ENCODE measurements around the gene ZC2HC1B.
"Not testable (repeated sequence)": the region's sequence is repeated elsewhere in the genome, so short reads cannot be mapped to it uniquely, and the experiment has no call there.

Gene ZC2HC1B, protein sequence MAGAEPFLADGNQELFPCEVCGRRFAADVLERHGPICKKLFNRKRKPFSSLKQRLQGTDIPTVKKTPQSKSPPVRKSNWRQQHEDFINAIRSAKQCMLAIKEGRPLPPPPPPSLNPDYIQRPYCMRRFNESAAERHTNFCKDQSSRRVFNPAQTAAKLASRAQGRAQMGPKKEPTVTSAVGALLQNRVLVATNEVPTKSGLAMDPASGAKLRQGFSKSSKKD

DNA sequence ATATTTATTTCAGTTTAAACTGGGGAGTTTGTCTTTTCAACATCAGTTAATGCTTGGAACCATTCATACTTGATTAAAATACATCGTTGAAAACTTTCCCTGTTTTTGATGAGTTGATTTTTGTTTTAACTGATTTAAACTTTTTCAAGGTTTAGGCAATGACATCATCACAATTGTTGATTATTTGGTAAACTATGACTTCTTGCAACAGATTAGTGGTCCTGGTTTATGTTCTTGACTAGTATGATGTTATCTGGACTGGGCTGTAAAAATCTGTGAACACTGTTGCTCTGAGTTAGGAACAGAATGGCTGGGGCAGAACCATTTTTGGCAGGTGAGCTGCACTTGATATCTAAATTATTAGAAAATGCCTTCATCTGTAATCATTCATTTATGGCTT, at the start of gene ZC2HC1B:
Gene ZC2HC1B (plus strand): TSS at position 241 of the 400 bp plus-strand sequence. CDS start 66 bp downstream, at position 307.
- DNase-seq, result no peak

DNA sequence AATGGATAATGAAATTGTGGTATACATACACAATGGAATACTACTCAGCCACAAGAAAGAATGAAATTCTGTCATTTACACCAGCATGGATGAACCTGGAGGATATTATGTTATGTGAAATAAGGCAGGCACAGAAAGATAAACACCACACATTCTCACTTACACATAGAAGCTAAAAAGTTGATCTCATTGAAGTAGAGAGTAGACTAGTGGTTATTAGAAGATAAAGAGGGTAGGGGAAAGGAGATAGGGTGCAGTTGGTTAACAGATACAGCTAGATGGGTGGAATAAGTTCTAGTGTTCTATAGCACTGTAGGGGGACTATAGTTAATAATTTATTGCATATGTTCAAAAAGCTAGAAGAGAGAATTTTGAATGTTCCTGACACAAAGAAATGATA, 46.7 kb upstream of the ZC2HC1B start:
- no peak for DNase-seq

- DNase-seq, result no peak
These were observed 42.9 kb upstream of the ZC2HC1B start for GRCh38 chr6:143821359-143821758.

GRCh38 chr6:143822584-143823024, 41.7 kb upstream of the ZC2HC1B start:
- DNase-seq, result peak; percentile 22

DNA sequence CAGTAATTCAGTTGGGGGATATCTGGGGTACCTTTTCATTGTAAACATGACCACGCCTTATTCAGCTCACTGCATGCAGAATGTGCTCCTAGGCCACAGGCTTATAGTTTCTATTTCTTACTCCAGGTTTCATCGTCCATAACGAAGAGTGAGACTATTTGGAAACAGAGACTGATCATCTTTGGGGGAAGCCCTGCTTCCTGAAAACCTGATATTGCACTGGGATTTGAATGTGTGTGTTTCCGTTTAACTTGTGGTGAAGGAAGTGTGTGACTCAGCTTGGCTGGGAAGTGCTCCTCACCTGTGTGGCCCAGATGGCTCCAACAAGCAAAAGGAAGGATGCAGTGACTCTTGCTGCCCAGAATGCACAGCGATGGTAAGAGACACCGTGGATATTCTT, 40.7 kb upstream of the ZC2HC1B start:
- no peak for DNase-seq

DNA sequence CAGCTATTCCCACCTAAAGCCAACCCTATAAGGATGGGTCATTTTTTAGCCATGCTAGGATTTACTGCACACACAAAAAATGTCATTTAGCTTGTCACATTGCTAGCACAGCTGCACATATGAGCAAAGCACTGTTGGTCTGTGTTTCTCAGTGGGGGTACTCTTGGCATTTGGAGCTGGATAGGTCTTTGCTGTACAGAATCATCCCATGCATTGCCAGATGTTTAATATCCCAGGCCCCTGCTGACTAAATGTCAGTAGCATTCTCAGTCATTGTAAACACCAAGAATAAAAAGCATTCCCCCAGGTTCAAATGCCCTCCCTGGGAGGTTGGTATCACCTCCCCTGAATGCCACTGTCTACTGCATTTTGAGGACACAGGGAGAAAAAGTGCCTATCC, 35.7 kb upstream of the ZC2HC1B start:
- DNase-seq, result no peak

GRCh38 chr6:143836150-143836549, 28.1 kb upstream of the ZC2HC1B start:
- no peak for DNase-seq

DNA sequence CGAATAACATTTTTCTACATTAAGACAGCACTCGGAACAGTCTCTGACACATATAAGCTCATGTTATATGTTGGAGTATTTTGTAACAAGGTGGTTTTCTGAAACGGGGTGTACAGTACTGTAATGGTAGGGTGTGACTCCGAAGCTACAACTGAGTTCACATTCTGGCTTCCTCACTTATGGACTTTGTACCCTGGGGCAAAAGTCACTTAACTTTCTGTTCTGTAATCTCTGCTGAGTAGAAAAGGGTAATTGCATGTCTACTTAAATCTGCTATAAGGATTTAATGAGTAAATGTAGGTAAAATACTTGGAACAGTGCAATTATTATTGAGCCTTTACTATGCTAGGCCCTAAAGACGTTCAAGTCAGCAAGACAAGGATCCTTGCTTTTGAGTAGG, 25.9 kb upstream of the ZC2HC1B start:
- no peak for DNase-seq

DNA sequence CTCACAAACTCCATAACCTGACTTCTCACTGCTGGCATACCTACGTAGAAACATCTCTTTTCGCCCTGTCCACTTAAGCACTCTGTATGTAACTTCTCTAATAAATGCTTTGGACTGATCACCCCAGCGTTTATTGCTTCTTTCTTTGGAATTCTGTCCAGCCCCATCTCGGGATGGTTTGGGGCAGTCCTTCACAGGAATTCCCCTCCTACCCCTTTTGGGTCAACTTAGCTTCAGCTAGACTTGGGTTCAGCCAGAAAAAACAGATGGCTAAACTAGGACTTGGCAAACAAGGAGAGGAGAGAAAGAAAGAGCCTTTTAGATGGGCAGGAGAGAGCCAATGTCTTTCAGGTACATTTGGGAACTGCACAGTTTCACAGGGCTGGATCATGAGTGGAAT, 25.1 kb upstream of the ZC2HC1B start:
- DNase-seq, result no peak

DNA sequence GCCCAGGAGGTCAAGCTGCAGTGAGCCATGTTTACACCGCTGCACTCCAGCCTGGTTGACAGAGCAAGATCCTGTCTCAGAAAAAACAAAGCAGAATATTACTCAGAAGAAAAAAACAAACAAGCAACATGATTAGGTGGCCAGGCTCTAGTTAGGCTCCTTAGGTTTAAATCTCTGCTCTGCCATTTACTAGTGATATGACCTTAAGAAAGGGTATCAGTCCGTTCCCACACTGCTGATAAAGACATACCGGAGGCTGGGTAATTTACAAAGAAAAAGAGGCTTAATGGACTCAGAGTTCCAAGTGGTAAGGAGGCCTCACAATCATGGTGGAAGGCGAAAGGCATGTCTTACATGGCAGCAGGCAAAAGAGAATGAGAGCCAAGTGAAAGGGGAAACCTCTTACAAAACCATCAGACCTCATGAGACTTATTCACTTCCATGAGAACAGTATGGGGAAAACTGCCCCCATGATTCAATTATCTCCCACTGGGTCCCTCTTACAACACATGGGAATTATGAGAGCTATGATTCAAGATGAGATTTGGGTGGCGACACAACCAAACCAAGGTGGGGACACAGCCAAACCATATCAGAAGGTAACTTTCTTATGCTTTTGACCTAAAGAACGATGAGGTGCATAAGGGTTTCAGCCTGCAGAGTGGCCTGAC, 23.5 kb upstream of the ZC2HC1B start:
- DNase-seq, result no peak

GRCh38 chr6:143842461-143842901, 21.8 kb upstream of the ZC2HC1B start:
- no peak for DNase-seq

DNA sequence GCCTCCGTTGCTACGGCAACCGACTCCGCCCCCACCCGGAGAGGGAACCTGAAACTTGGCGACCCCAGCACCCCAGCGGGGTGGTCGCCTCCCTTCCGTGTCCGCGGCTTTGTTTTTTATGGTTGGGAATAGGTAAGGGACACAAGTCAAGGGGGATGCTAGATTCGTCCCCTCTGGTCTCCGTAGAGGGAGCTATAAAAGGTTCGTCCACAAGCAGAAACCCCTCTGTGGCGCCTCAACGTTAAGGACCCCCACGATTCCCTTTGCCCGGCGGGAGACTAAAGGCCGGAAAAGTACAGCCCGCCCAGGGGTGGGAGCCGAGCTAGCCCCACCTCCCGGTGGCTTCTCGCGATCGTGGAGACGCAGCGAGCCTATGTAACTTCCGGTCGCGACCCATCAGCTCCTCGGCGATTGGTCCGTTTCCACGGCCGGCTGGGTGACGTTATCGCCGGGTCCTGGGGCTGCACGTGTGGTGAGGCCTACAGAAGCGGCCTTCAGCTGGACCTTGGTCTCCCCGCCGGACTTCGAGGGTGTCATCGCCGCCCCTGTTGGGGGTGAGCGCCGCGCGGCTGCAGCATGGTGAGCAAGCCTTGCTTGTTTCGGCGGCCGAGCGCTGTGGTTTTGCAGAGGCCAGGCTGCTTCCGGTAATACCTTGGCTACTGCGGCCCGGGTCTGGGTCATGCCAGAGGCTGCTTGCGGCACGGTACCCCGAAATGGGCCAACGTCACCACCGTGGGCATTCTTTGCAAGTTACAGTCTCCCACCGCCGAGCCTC, 21.2 kb upstream of the ZC2HC1B start, which contains the start of gene LTV1:
Gene LTV1 (plus strand): TSS at position 437 of the 775 bp plus-strand sequence. CDS start 140 bp downstream, at position 577.
- peak; percentile 99 for DNase-seq

DNA sequence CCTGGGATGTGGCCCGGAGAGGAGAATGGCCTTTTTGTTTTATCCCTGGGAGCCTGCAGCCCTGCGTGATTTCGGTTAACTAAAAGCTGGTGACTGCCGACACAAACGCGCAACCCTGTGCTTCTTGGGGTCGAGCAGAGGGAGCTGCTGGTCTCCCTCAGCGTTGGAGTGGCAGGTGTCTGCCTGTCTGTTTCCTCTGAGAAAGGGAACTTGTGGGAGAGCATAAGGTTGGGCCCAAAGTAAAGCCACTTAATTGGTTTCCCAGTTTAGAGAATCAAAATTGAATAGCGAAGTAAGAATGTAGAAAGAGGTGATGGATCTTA, 20.6 kb upstream of the ZC2HC1B start:
- no peak for DNase-seq

GRCh38 chr6:143844006-143844405, 20.3 kb upstream of the ZC2HC1B start:
- peak; percentile 44 for DNase-seq

DNA sequence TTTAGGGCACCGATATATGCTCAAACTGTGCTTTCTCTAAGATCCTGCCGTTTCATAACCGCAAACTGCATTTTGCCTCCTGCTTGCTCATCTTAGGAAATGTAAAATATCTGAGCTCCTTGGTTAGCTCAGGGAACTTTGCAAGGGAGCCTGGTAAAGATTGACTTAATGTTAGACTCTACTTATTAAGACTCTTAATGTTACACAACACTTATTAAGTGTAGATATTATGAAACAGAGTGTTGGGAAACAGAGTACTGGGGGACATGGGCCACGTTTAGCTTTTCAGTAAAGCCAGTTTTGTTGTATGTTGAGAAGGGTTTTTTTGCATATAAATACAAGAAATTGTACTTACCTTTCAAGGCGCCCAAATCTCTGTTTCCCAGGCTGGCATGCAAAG, 19.2 kb upstream of the ZC2HC1B start:
- no peak for DNase-seq

- not testable (repeated sequence) for DNase-seq
These were observed 12.6 kb upstream of the ZC2HC1B start for GRCh38 chr6:143851706-143852105.

DNA sequence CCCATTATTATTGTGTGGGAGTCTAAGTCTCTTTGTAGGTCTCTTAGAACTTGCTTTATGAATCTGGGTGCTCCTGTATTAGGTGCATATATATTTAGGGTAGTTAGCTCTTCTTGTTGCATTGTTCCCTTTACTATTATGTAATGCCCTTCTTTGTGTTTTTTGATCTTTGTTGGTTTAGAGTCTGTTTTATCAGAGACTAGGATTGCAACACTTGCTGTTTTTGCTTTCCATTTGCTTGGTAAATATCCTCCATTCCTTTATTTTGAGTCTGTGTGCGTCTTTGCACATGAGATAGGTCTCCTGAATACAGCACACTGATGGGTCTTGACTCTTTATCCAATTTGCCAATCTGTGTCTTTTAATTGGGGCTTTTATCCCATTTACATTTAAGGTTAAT, 9.2 kb upstream of the ZC2HC1B start:
- not testable (repeated sequence) for DNase-seq

DNA sequence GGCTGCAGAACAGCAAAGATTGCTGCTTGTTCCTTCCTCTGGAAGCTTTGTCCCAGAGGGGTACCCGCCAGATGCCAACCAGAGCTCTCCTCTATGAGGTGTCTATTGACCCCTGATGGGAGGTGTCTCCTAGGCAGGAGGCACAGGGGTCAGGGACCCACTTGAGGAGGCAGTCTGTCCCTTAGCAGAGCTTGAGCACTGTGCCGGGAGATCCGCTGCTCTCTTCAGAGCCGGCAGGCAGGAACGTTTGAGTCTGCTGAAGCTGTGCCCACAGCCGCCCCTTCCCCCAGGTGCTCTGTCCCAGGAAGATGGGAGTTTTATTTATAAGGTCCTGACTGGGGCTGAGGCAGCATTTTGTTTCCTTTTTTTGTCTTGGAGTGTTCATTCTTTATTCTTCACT, 7.5 kb upstream of the ZC2HC1B start:
- DNase-seq, result not testable (repeated sequence)

DNA sequence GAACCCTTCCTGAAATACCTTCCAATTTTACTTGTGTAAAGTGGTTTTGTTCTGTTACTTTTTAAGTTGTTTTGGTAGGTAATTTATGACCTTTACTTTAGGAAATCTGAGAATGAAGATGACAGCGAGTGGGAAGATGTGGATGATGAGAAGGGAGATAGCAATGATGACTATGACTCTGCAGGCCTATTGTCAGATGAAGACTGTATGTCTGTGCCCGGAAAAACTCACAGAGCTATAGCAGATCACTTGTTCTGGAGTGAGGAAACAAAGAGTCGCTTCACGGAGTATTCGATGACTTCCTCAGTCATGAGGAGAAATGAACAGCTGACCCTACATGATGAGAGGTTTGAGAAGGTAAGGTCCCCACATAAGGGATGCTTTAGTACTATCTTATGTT, 6.6 kb upstream of the ZC2HC1B start:
- DNase-seq, result no peak

DNA sequence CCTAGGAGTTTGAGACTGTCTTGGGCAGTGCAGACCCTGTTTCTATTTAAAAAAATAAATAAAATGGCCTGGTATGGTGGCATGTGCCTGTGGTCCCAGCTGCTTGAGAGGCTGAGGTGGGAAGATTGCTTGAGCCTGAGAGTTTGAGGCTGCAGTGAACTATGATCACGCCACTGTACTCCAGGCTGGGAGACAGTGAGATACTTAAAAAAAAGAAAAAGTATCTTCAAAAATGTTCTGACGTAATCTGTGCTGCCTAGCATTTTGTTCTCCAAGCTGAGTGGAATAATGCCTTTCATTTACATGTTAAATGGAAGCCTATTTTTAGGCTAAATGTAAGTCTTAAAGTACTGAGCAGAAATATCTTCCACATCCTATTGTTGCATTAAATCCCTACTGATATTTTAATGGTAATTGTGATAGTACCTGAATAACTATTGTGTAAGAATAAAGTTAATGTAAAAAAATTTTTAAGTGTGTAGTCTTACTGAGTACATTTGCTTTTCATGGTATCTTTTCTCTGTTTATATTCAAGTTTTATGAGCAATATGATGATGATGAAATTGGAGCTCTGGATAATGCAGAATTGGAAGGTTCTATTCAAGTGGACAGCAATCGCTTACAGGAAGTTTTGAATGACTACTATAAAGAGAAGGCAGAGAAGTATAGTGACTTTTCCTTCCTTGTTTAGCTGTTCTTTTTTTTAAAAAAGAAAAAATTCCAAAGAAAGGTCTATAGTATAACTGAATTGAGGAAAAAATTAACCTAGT, 4.2 kb upstream of the ZC2HC1B start:
- DNase-seq, result no peak

- DNase-seq, result no peak
These were observed 503 bp upstream of the ZC2HC1B start for GRCh38 chr6:143863771-143864170.

GRCh38 chr6:143867236-143867635, 3.0 kb downstream of the ZC2HC1B start:
- no peak for DNase-seq

- DNase-seq, result not testable (repeated sequence)
These were observed 4.5 kb downstream of the ZC2HC1B start for GRCh38 chr6:143868808-143869207.

All from OCI-M1 (cell line).